Gastroesophageal sphincter (tissue), 3 donors: ENCODE data around the gene RHOV.

Experiments
- CTCF ChIP-seq, 4 experiments: fragments of 200-600 bp in 2 of 4; fragments of 450-650 bp in 2 of 4; sonication (generic) in 1 of 4; IDR thresholded peaks; one replicate each; pipeline ENCODE4 v1.5.1; 2017 to 2019; ENCODE audit warnings: antibody characterized with exemption in 4 of 4, mild to moderate bottlenecking in 2 of 4, moderate library complexity in 2 of 4
- POLR2AphosphoS5 ChIP-seq: sonication (generic); formaldehyde crosslinking; IDR thresholded peaks from one replicate; pipeline ENCODE4 v1.6.1; 2017; ENCODE audit warnings: antibody characterized with exemption

- TF ChIP-seq CTCF (IDR thresholded peaks at IDR 0.05), result no peak
- no peak for TF ChIP-seq POLR2AphosphoS5
These were observed 28.8 kb upstream of the RHOV start for GRCh38 chr15:40902605-40903561.
